ENCODE measurements around the gene DOCK11.

DNA sequence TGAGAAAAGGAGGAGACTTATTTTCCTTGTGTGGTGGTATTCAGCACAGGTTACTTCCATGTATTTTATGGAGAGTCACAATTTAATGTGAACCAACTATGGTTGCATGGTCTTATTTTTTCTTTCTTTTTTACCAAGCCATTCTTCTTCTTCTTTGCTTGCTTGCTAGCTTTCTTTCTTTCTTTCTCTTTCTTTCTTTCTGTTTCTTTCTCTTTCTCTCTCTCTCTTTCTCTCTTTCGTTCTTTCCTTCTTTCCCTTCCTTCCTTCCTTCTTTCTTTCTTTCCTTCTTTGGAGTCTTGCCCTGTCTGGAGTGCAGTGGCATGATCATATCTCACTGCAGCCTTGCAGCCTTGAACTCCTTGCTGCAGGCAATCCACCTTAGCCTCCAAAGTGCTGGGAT lies 68.9 kb downstream of the DOCK11 start:
- TF ChIP-seq EZH2phosphoT487 (IDR thresholded peaks at IDR 0.05; ENCODE audit: borderline replicate concordance, low read depth, low read length): no peak
- TF ChIP-seq, protein P1, sequence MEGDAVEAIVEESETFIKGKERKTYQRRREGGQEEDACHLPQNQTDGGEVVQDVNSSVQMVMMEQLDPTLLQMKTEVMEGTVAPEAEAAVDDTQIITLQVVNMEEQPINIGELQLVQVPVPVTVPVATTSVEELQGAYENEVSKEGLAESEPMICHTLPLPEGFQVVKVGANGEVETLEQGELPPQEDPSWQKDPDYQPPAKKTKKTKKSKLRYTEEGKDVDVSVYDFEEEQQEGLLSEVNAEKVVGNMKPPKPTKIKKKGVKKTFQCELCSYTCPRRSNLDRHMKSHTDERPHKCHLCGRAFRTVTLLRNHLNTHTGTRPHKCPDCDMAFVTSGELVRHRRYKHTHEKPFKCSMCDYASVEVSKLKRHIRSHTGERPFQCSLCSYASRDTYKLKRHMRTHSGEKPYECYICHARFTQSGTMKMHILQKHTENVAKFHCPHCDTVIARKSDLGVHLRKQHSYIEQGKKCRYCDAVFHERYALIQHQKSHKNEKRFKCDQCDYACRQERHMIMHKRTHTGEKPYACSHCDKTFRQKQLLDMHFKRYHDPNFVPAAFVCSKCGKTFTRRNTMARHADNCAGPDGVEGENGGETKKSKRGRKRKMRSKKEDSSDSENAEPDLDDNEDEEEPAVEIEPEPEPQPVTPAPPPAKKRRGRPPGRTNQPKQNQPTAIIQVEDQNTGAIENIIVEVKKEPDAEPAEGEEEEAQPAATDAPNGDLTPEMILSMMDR (conservative IDR thresholded peaks at IDR 0.05; ENCODE audit: low read length): no peak
